Measurements from ENCODE around the gene GPX2. TPM values are rescaled to one million over a fixed set of nuclear protein-coding genes. Genes with fewer than 3 reads are reported as not detected.
A peak's percentile ranks its signal among the peaks of the same experiment; 100 is the strongest.

Gene GPX2
- total and polyA plus RNA-seq, 2 donors (not counting 3 experiments of a cell fraction or from before 2014, with no cell fraction given), result not detected

DNA sequence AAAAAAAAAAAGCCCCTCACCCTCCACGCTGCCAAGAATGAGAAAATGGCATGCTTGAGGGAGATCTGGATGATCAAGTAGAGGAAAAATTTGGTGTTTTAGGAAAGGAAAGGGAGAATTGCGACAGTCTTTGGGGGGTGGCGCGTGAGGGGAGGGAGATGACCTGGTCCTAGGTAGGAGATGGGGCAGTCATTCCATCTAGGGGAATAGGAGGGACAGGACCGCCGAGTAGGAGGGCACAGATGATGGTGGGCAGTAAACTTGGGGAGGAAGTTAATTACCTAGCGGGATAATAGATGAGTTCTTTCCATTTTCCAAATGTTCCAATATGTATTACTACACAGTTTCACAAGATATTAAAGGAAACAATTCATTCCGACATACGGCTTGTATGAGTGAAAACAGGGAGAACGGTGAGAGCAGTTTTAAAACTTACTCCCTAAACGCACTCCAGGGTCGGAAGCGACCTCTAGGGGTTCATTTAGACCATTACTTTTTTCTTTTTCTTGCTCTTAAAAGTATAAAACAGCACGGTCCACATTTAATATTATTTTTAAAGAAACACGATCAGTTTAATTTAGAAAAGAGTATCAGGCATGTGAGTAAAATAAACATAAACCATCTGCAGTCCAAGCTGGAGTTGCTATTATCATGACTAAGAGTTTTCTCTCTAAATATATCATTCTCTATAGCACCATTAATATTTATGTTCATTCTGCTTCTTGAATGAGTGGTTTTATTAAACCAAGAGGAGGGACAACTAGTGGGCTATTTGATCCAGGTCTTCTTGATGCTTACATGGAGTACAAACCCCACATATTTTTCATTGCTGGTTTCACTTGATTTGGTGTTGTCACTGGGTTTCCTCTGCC lies 41.1 kb upstream of the GPX2 start:
- Histone ChIP-seq H3K36me3 (ENCODE audit: control insufficient read depth in 2 of 2, extremely low read depth in 1 of 2, insufficient read depth in 2 of 2, low read length in 2 of 2) (no peaks in the 10 kb centered on the region), H3K4me2 (ENCODE audit: insufficient read depth, low read length) (peak overlapping the region; percentile 85), H3K4me1 (ENCODE audit: control insufficient read depth, extremely low read depth, insufficient read depth, low read length) (peaks cover 15% of the 10 kb centered on the region), H3K27me3 (ENCODE audit: control insufficient read depth in 2 of 2, insufficient read depth in 2 of 2, low read length in 2 of 2) (peaks cover 14 to 26% of the 10 kb centered on the region in 2 experiments), H3K79me2 (ENCODE audit: control insufficient read depth, insufficient read depth, low read length) (peaks cover 4% of the 10 kb centered on the region), H3K9ac (replicated peaks; ENCODE audit: extremely low read depth, insufficient read depth, low read length) (no peak overlapping the region), H2AFZ (ENCODE audit: low read depth, low read length) (peak overlapping the region; percentile 71), H3K27ac (ENCODE audit: insufficient read depth, low read depth, low read length) (no peak overlapping the region), H3K9me1 (replicated peaks; ENCODE audit: control insufficient read depth, extremely low read depth, insufficient read depth, low read length) (no peaks in the 10 kb centered on the region), H3K9me3 (replicated peaks; ENCODE audit: control insufficient read depth, insufficient read depth, low read length) (no peaks in the 10 kb centered on the region), H3K4me3 (replicated peaks in 1 of 3; ENCODE audit: insufficient read depth in 1 of 3, low read depth in 1 of 3, low read length in 3 of 3) (peak overlapping the region in 1 of 3 experiments; percentile 19), H4K20me1 (replicated peaks; ENCODE audit: control insufficient read depth, extremely low read depth, insufficient read depth, low read length) (no peaks in the 10 kb centered on the region)
- POLR2A ChIA-PET, result interaction anchor here (0.7 kb wide), 1 partner anchor 36 kb away, joined by 5 read pairs; no protein-coding TSS in a partner anchor
- DNase-seq (ENCODE audit: low read depth, low spot score) (peak; percentile 76), FAIRE-seq (peak; percentile 74)
- CTCF ChIA-PET, result interaction anchor here (0.7 to 2.8 kb wide), 4 partner anchors 10 to 161 kb away, joined by 4 to 13 read pairs (median 6); no protein-coding TSS in a partner anchor
- BruUV-seq (replicated peaks), result no TSS peak
- dilution Hi-C loops (cut with MboI; ENCODE audit: extremely low pct_ligation_motif_present, low sequenced_read_pairs), result no loop called here
- intact Hi-C loops (cut with micrococcal nuclease), result loop anchor here (1.0 to 5.0 kb wide), 2 partner anchors 160 to 181 kb away; no protein-coding TSS in a partner anchor
- TF ChIP-seq, protein P1, sequence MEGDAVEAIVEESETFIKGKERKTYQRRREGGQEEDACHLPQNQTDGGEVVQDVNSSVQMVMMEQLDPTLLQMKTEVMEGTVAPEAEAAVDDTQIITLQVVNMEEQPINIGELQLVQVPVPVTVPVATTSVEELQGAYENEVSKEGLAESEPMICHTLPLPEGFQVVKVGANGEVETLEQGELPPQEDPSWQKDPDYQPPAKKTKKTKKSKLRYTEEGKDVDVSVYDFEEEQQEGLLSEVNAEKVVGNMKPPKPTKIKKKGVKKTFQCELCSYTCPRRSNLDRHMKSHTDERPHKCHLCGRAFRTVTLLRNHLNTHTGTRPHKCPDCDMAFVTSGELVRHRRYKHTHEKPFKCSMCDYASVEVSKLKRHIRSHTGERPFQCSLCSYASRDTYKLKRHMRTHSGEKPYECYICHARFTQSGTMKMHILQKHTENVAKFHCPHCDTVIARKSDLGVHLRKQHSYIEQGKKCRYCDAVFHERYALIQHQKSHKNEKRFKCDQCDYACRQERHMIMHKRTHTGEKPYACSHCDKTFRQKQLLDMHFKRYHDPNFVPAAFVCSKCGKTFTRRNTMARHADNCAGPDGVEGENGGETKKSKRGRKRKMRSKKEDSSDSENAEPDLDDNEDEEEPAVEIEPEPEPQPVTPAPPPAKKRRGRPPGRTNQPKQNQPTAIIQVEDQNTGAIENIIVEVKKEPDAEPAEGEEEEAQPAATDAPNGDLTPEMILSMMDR (IDR thresholded peaks at IDR 0.05; ENCODE audit: extremely low read depth in 1 of 2, insufficient read depth in 1 of 2, low read depth in 1 of 2, low read length in 2 of 2), result peak; percentile 54 to 61
- no peak for TF ChIP-seq GATA2 (IDR thresholded peaks at IDR 0.05; ENCODE audit: insufficient read depth, insufficient read length, low read depth, low read length)
